GM12875 (cell line): ENCODE measurements around the gene NFIA.

ENCODE experiments used
- H3K4me3 ChIP-seq: one replicate; pipeline ENCODE4 v1.5.1; 2011; ENCODE audit warnings: low read depth, low read length, control low read depth
- CTCF ChIP-seq: IDR thresholded peaks from 2 replicates; pipeline ENCODE4 v1.5.1; 2011; ENCODE audit warnings: low read depth, mild to moderate bottlenecking, control low read depth, inconsistent platforms, low read length, moderate library complexity, borderline replicate concordance; ENCODE audit not compliant: insufficient read depth

Gene NFIA

GRCh38 chr1:61167309-61167708, 84.9 kb downstream of the NFIA start:
- H3K4me3 ChIP-seq, result no peak overlapping the region
- TF ChIP-seq CTCF, result no peak

GRCh38 chr1:61169045-61169444, 86.7 kb downstream of the NFIA start:
- TF ChIP-seq CTCF, result no peak
- no peak overlapping the region for H3K4me3 ChIP-seq

GRCh38 chr1:61169634-61170033, 87.3 kb downstream of the NFIA start:
- no peak for TF ChIP-seq CTCF
- no peak overlapping the region for H3K4me3 ChIP-seq

- no peak overlapping the region for H3K4me3 ChIP-seq
- no peak for TF ChIP-seq CTCF
These were observed 88.2 kb downstream of the NFIA start for GRCh38 chr1:61170328-61171238.

- TF ChIP-seq CTCF, result no peak
These were observed 89.0 kb downstream of the NFIA start for GRCh38 chr1:61171346-61171745.

GRCh38 chr1:61171974-61172373, 89.6 kb downstream of the NFIA start:
- TF ChIP-seq CTCF, result no peak
- no peak overlapping the region for H3K4me3 ChIP-seq

More at GRCh38 chr1:61171346-61171745, 89.0 kb downstream of the NFIA start:
- H3K4me3 ChIP-seq, result no peak overlapping the region

GRCh38 chr1:61173118-61173517, 90.8 kb downstream of the NFIA start:
- H3K4me3 ChIP-seq, result no peak overlapping the region
- no peak for TF ChIP-seq CTCF
